ENCODE results near the gene PCSK2. TPM values are rescaled to one million over a fixed set of nuclear protein-coding genes. Genes with fewer than 3 reads are reported as not detected.

Gene PCSK2
- total RNA-seq, 5 donors from 2014 or later (not counting 1 experiment from before 2014, with no cell fraction given): not detected

GRCh38 chr20:17531665-17532025 is 304.8 kb downstream of the PCSK2 start:
- Mint-ChIP-seq H3K36me3 (no peaks in the 10 kb centered on the region), H3K27ac (peak overlapping the region in 1 of 2 donors; percentile 80), H3K4me3 (peak overlapping the region; percentile 71 to 84 (median 76)), H3K9me3 (no peaks in the 10 kb centered on the region), H3K27me3 (peaks cover 10 to 14% of the 10 kb centered on the region in 2 donors), H3K4me1 (peaks cover 0 to 21% (median 9%) of the 10 kb centered on the region in 3 donors)
- Histone ChIP-seq H3K4me1 (ENCODE audit: control insufficient read depth in 1 of 2, extremely low read depth in 1 of 2, insufficient read depth in 2 of 2, low read length in 2 of 2) (peaks cover 5 to 13% of the 10 kb centered on the region in 2 experiments), H3K27ac (ENCODE audit: low read length) (peak overlapping the region; percentile 21), H3K9me3 (no peaks in the 10 kb centered on the region), H3K4me3 (ENCODE audit: control insufficient read depth in 1 of 2, extremely low read depth in 1 of 2, low read length in 1 of 2) (peak overlapping the region; percentile 43 to 75), H3K27me3 (replicated peaks in 1 of 2; ENCODE audit: control insufficient read depth in 2 of 2, extremely low read depth in 1 of 2, insufficient read depth in 2 of 2, low read length in 1 of 2) (peaks cover 0 to 25% of the 10 kb centered on the region in 2 experiments), H3K36me3 (ENCODE audit: control insufficient read depth in 2 of 2, extremely low read depth in 1 of 2, insufficient read depth in 1 of 2, low read length in 1 of 2) (no peaks in the 10 kb centered on the region)
- ATAC-seq (replicated peaks in 1 of 4) (no peak), DNase-seq (no peak)
- CTCF ChIA-PET: interaction anchor here in 1 of 2 donors (0.7 to 2.5 kb wide), 3 partner anchors 27 to 235 kb away, joined by 3 to 9 read pairs (median 4); no protein-coding TSS in a partner anchor
- POLR2A ChIA-PET: no interaction called here
- 40% methylated on average over 1 of the region's 5 CpGs for WGBS (ENCODE audit: insufficient coverage)

- Mint-ChIP-seq H3K9me3 (no peaks in the 10 kb centered on the region), H3K4me1 (peaks cover 0 to 25% (median 9%) of the 10 kb centered on the region in 3 donors), H3K27me3 (peaks cover 10 to 23% of the 10 kb centered on the region in 2 donors), H3K4me3 (no peak overlapping the region), H3K36me3 (no peaks in the 10 kb centered on the region), H3K27ac (no peak overlapping the region)
- ATAC-seq (replicated peaks in 1 of 4) (no peak), DNase-seq (peak in 2 of 35 experiments; percentile 9 to 29)
- Histone ChIP-seq H3K27me3 (replicated peaks in 1 of 2; ENCODE audit: control insufficient read depth in 2 of 2, extremely low read depth in 1 of 2, insufficient read depth in 2 of 2, low read length in 1 of 2) (peaks cover 0 to 35% of the 10 kb centered on the region in 2 experiments), H3K27ac (ENCODE audit: low read length) (no peak overlapping the region), H3K9me3 (no peaks in the 10 kb centered on the region), H3K36me3 (ENCODE audit: control insufficient read depth in 2 of 2, extremely low read depth in 1 of 2, insufficient read depth in 1 of 2, low read length in 1 of 2) (no peaks in the 10 kb centered on the region), H3K4me3 (ENCODE audit: control insufficient read depth in 1 of 2, extremely low read depth in 1 of 2, low read length in 1 of 2) (no peak overlapping the region), H3K4me1 (ENCODE audit: control insufficient read depth in 1 of 2, extremely low read depth in 1 of 2, insufficient read depth in 2 of 2, low read length in 2 of 2) (peaks cover 5 to 16% of the 10 kb centered on the region in 2 experiments)
- ChIA-PET POLR2A (no interaction called here), CTCF (interaction anchor here (0.5 to 1.2 kb wide), 5 partner anchors 10 to 465 kb away, joined by 3 read pairs; no protein-coding TSS in a partner anchor)
- WGBS (ENCODE audit: insufficient coverage): no CpG with 5 or more reads among the region's 1 CpG
Observed at GRCh38 chr20:17533396-17533795, 306.6 kb downstream of the PCSK2 start.

- no peaks in the 10 kb centered on the region for H3K9me3 ChIP-seq
- Mint-ChIP-seq H3K4me3 (no peak overlapping the region), H3K27ac (no peak overlapping the region), H3K27me3 (peaks cover 10 to 23% of the 10 kb centered on the region in 2 donors), H3K4me1 (peaks cover 0 to 25% (median 9%) of the 10 kb centered on the region in 3 donors), H3K36me3 (no peaks in the 10 kb centered on the region), H3K9me3 (no peaks in the 10 kb centered on the region)
- H3K4me3 ChIP-seq (ENCODE audit: control insufficient read depth in 1 of 2, extremely low read depth in 1 of 2, low read length in 1 of 2): no peak overlapping the region
- H3K27ac ChIP-seq (ENCODE audit: low read length): no peak overlapping the region
- ChIA-PET POLR2A (no interaction called here), CTCF (interaction anchor here in 1 of 2 donors (0.6 kb wide), 1 partner anchor 582 kb away, joined by 12 read pairs; no protein-coding TSS in a partner anchor)
- H3K36me3 ChIP-seq (ENCODE audit: control insufficient read depth in 2 of 2, extremely low read depth in 1 of 2, insufficient read depth in 1 of 2, low read length in 1 of 2): no peaks in the 10 kb centered on the region
- peaks cover 5 to 16% of the 10 kb centered on the region in 2 experiments for H3K4me1 ChIP-seq (ENCODE audit: control insufficient read depth in 1 of 2, extremely low read depth in 1 of 2, insufficient read depth in 2 of 2, low read length in 2 of 2)
- DNase-seq (no peak), ATAC-seq (replicated peaks in 1 of 4) (no peak)
- 87% methylated on average over 2 of the region's 3 CpGs for WGBS (ENCODE audit: insufficient coverage)
- peaks cover 0 to 37% of the 10 kb centered on the region in 2 experiments for H3K27me3 ChIP-seq (replicated peaks in 1 of 2; ENCODE audit: control insufficient read depth in 2 of 2, extremely low read depth in 1 of 2, insufficient read depth in 2 of 2, low read length in 1 of 2)
Observed at GRCh38 chr20:17534077-17534476, 307.2 kb downstream of the PCSK2 start.

Data from T-cell (primary cell).